Measurements from ENCODE around the gene DACH1.

DACH1 gene

DNA sequence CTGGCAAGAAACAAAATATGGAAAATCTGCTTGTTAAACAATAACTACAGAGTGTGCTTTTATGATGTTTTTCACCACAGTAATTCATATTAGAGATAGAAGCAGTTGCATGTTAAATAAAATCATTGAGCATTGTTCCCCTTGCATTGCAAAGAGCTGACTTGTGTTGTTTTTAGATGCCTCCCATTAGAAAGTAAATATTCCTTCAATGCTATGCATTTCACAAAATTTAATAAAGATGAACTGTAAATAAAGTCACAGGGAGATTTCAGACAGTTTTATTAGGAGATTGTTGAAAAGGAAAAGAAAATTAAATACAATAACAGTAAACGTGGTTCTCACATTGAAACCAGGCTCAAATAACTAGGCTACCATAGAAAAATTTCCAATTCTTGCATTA lies 429.3 kb downstream of the DACH1 start:
- H3K27me3 ChIP-seq (ENCODE audit: control insufficient read depth, insufficient read depth, low read length), result no peaks in the 10 kb centered on the region
- no peaks in the 10 kb centered on the region for H3K36me3 ChIP-seq (ENCODE audit: control insufficient read depth, insufficient read depth, low read length)
- H3K4me3 ChIP-seq (ENCODE audit: low read length), result no peak overlapping the region
- H3K9ac ChIP-seq (ENCODE audit: low read length), result no peak overlapping the region
- no peaks in the 10 kb centered on the region for H3K9me3 ChIP-seq (ENCODE audit: control insufficient read depth, low read length)
- H3K4me1 ChIP-seq (ENCODE audit: control insufficient read depth, insufficient read depth, low read length), result no peaks in the 10 kb centered on the region

DNA sequence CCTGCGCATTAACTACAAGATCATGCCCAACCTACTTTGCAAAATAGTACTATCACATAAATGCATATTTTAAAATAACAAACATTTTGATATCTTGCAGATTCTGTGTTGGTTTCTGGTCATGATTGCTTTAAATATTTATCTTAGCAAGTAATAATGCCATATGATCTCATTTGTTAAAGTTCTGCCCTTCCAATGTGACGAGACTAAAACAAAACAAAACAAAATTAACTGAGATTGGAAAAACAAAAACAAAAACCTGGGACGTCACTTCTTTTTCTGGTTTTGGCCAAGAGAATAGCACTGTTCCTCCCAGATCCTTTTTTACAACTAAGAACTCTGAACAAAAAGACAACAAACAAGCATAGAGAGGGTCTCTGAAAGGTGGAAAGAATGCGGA lies 436.3 kb downstream of the DACH1 start:
- H3K9me3 ChIP-seq (ENCODE audit: control insufficient read depth, low read length), result no peaks in the 10 kb centered on the region
- no peaks in the 10 kb centered on the region for H3K27me3 ChIP-seq (ENCODE audit: control insufficient read depth, insufficient read depth, low read length)
- H3K4me1 ChIP-seq (ENCODE audit: control insufficient read depth, insufficient read depth, low read length), result no peaks in the 10 kb centered on the region
- H3K9ac ChIP-seq (ENCODE audit: low read length), result no peak overlapping the region
- no peak overlapping the region for H3K4me3 ChIP-seq (ENCODE audit: low read length)
- no peaks in the 10 kb centered on the region for H3K36me3 ChIP-seq (ENCODE audit: control insufficient read depth, insufficient read depth, low read length)

DNA sequence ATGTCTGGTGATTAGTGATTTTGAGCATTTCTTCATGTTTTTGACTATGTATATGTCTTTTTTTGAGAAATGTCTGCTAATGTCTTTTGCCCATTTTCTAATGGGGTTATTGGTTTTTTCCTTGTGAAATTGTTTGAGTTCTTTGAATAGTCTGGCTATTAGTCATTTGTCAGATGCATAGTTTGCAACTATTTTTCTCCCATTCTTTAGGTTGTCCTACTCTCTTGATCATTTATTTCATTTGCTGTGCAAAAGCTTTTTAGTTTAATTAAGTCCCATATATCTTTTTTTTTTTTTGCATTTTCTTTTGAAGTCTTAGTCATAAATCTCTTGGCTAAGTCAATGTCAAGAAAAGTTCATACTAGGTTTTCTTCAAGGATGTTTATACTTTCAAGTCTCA lies 449.8 kb downstream of the DACH1 start:
- Histone ChIP-seq H3K4me3 (ENCODE audit: low read length) (no peak overlapping the region), H3K27me3 (ENCODE audit: control insufficient read depth, insufficient read depth, low read length) (no peaks in the 10 kb centered on the region), H3K36me3 (ENCODE audit: control insufficient read depth, insufficient read depth, low read length) (no peaks in the 10 kb centered on the region)

DNA sequence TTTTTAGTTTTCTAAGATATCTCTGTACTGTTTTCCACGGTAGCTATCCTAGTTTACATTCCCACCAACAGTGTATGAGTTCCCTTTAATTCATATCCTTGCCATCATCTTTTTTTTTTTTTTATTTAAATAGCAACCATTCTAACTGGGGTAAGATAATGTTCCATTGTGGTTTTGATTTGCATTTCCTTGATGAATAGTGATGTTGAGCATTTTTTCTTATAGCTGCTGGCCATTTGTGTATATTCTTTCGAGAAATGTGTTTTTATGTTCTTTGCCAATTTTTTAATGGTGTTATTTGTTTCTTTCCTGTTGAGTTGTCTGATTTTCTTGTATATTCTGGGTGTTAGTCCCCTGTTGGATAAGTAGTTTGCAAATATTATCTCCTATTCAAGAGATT lies 454.8 kb downstream of the DACH1 start:
- H3K4me1 ChIP-seq (ENCODE audit: control insufficient read depth, insufficient read depth, low read length), result no peaks in the 10 kb centered on the region
- no peaks in the 10 kb centered on the region for H3K9me3 ChIP-seq (ENCODE audit: control insufficient read depth, low read length)
- H3K4me3 ChIP-seq (ENCODE audit: low read length), result no peak overlapping the region
- H3K27me3 ChIP-seq (ENCODE audit: control insufficient read depth, insufficient read depth, low read length), result no peaks in the 10 kb centered on the region
- no peaks in the 10 kb centered on the region for H3K36me3 ChIP-seq (ENCODE audit: control insufficient read depth, insufficient read depth, low read length)
- no peak overlapping the region for H3K9ac ChIP-seq (ENCODE audit: low read length)

More for the DNA sequence above, 449.8 kb downstream of the DACH1 start:
- Histone ChIP-seq H3K9ac (ENCODE audit: low read length) (no peak overlapping the region), H3K4me1 (ENCODE audit: control insufficient read depth, insufficient read depth, low read length) (no peaks in the 10 kb centered on the region), H3K9me3 (ENCODE audit: control insufficient read depth, low read length) (no peaks in the 10 kb centered on the region)

DNA sequence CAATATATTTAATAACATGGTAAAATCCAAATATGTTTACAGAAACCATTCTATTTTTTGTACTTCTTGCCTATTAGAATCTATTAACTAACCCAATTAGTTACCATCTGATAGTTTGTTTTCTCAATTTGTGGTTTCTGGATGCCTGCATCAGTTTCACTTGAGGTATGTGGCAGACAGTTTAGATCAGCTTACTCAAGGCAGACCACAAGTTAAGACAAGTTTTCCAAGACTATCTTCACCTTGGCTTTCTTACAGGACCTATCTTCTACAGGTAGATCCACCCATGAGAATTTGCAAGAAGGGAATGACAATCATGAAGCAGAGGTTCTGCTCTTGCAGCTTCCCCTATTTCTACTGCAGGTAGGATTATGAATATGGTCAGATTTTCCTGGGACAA lies 458.6 kb downstream of the DACH1 start:
- Histone ChIP-seq H3K9me3 (ENCODE audit: control insufficient read depth, low read length) (no peaks in the 10 kb centered on the region), H3K4me3 (ENCODE audit: low read length) (no peak overlapping the region), H3K36me3 (ENCODE audit: control insufficient read depth, insufficient read depth, low read length) (no peaks in the 10 kb centered on the region), H3K27me3 (ENCODE audit: control insufficient read depth, insufficient read depth, low read length) (no peaks in the 10 kb centered on the region), H3K9ac (ENCODE audit: low read length) (no peak overlapping the region), H3K4me1 (ENCODE audit: control insufficient read depth, insufficient read depth, low read length) (no peaks in the 10 kb centered on the region)

DNA sequence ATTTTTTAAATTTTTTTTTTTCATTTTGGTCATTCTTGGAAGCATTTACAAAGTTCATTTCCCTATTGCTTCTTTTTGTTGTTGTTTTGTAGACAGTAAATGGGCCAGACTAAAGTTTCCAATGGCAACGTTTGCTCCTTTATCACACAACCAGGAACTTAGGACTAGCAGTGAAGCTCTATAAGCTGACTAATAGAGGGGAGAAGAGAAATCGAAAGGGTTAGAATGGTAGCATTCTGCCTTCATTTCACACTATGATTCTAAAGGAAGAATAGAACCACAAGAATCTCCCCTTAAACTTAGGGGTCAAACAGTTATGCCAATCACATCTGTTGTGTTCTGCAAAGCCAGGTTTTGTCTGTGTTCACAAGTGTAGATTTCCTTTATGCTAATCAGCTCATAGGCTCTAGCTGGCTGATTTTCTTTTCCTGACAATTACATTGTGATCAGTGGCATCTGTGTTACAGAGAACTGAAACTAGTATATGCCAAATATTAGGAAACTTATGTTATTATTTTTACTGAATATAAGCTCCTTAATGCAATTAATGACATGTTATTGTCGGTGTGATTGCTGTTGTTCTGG lies 467.3 kb downstream of the DACH1 start:
- Histone ChIP-seq H3K9me3 (ENCODE audit: control insufficient read depth, low read length) (no peaks in the 10 kb centered on the region), H3K4me3 (ENCODE audit: low read length) (no peak overlapping the region), H3K9ac (ENCODE audit: low read length) (no peak overlapping the region), H3K4me1 (ENCODE audit: control insufficient read depth, insufficient read depth, low read length) (no peaks in the 10 kb centered on the region), H3K36me3 (ENCODE audit: control insufficient read depth, insufficient read depth, low read length) (no peaks in the 10 kb centered on the region), H3K27me3 (ENCODE audit: control insufficient read depth, insufficient read depth, low read length) (no peaks in the 10 kb centered on the region)

DNA sequence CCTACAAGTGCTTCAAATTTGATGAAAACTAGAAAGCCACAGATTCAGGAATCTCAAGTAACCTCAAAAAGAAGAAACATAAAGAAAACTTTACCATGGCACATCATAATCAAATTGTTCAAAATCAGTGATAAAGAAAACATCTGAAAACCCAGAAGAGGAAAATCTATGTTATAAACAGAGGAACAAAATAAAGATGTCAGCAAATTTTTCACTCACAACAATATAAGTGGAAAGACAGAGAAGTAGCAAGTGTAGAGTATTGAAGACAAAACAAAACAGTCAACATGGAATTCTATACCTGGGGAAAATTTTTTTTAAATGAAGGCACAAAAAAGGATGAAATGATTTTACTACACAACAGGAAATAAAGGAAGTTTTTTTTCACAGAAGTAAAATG lies 470.9 kb downstream of the DACH1 start:
- no peaks in the 10 kb centered on the region for H3K36me3 ChIP-seq (ENCODE audit: control insufficient read depth, insufficient read depth, low read length)
- H3K27me3 ChIP-seq (ENCODE audit: control insufficient read depth, insufficient read depth, low read length), result no peaks in the 10 kb centered on the region
- H3K9me3 ChIP-seq (ENCODE audit: control insufficient read depth, low read length), result no peaks in the 10 kb centered on the region
- no peak overlapping the region for H3K9ac ChIP-seq (ENCODE audit: low read length)
- no peaks in the 10 kb centered on the region for H3K4me1 ChIP-seq (ENCODE audit: control insufficient read depth, insufficient read depth, low read length)
- no peak overlapping the region for H3K4me3 ChIP-seq (ENCODE audit: low read length)

DNA sequence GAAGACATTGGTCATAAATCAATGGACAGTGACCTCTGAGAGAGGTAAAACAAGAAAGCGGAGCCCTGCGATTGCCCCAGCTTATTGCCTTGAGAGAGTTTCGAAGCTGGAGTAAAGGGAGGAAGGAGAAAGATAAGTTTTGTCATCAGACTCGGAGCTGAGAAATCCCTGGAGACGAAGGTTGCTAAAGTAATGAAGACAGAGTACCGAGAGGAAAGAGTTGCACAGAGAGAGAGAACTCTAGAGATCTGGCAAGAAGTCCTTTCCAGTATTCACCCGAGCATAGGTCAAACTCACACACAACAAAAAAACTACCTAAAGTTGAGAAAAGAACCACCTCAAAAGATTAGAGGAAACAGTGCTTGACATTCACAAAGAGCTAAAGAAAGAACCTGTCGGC lies 472.0 kb downstream of the DACH1 start:
- Histone ChIP-seq H3K36me3 (ENCODE audit: control insufficient read depth, insufficient read depth, low read length) (no peaks in the 10 kb centered on the region), H3K4me1 (ENCODE audit: control insufficient read depth, insufficient read depth, low read length) (no peaks in the 10 kb centered on the region), H3K4me3 (ENCODE audit: low read length) (no peak overlapping the region), H3K27me3 (ENCODE audit: control insufficient read depth, insufficient read depth, low read length) (no peaks in the 10 kb centered on the region), H3K9ac (ENCODE audit: low read length) (no peak overlapping the region), H3K9me3 (ENCODE audit: control insufficient read depth, low read length) (no peaks in the 10 kb centered on the region)

DNA sequence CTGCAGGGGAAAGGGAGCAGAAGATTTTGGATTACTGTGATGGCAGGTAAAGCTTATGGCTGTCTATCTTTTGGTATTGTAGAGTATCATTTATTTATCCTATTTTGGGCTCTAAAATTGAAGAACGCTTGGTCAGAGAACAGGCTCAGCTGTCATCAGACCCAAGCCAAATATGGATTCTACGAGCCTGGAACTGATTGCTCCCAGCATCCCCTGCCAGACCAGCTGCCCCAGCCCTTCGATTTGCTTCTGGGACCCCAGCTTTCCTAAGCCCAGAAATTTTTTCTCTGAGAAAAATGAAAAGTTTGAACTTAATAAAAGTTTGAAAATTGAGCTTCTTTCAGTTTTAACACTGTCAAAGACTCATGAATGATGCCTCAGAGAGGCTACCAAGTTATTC lies 472.8 kb downstream of the DACH1 start:
- Histone ChIP-seq H3K27me3 (ENCODE audit: control insufficient read depth, insufficient read depth, low read length) (no peaks in the 10 kb centered on the region), H3K9ac (ENCODE audit: low read length) (no peak overlapping the region), H3K4me3 (ENCODE audit: low read length) (no peak overlapping the region), H3K4me1 (ENCODE audit: control insufficient read depth, insufficient read depth, low read length) (no peaks in the 10 kb centered on the region), H3K9me3 (ENCODE audit: control insufficient read depth, low read length) (no peaks in the 10 kb centered on the region), H3K36me3 (ENCODE audit: control insufficient read depth, insufficient read depth, low read length) (no peaks in the 10 kb centered on the region)

All from mucosa of stomach (tissue), 1 donor.